KMS-11 (cell line): ENCODE measurements around the gene GRIK2.

Experiments used
- H2AFZ ChIP-seq: fragments of 200-600 bp; sonication (generic); 2 replicates; pipeline ENCODE4 v1.6.1; 2016; ENCODE audit warnings: antibody characterized with exemption, mixed run types, low read depth
- H3K27ac ChIP-seq: fragments of 200-600 bp; sonication (generic); 2 replicates; pipeline ENCODE4 v1.6.1; 2016; ENCODE audit warnings: mild to moderate bottlenecking, mixed run types
- H3K27me3 ChIP-seq: fragments of 200-600 bp; sonication (generic); 2 replicates; pipeline ENCODE4 v1.6.1; 2017; ENCODE audit warnings: mild to moderate bottlenecking, low read depth, mixed run types, moderate library complexity; ENCODE audit not compliant: insufficient read depth
- H3K36me3 ChIP-seq: fragments of 200-600 bp; sonication (generic); 2 replicates; pipeline ENCODE4 v1.6.1; 2017; ENCODE audit warnings: mild to moderate bottlenecking, mixed run types; ENCODE audit not compliant: insufficient read depth
- H3K4me1 ChIP-seq: fragments of 200-600 bp; sonication (generic); 2 replicates; pipeline ENCODE4 v1.6.1; 2016; ENCODE audit warnings: mild to moderate bottlenecking, low read depth, mixed run types; ENCODE audit not compliant: poor library complexity, severe bottlenecking
- H3K4me2 ChIP-seq: fragments of 200-600 bp; sonication (generic); 2 replicates; pipeline ENCODE4 v1.7.0; 2016; ENCODE audit warnings: mild to moderate bottlenecking, mixed run types
- H3K4me3 ChIP-seq: fragments of 200-600 bp; sonication (generic); IDR thresholded peaks from 2 replicates; pipeline ENCODE4 v1.6.1; 2017; ENCODE audit warnings: low read depth, low read length, mixed read lengths; ENCODE audit not compliant: insufficient read depth
- H3K79me2 ChIP-seq: fragments of 200-600 bp; sonication (generic); 2 replicates; pipeline ENCODE4 v1.6.1; 2016; ENCODE audit warnings: low read depth, mixed run types; ENCODE audit not compliant: insufficient read depth
- H3K9ac ChIP-seq: fragments of 200-600 bp; sonication (generic); 2 replicates; pipeline ENCODE4 v1.6.1; 2016; ENCODE audit warnings: mild to moderate bottlenecking, mixed run types
- H4K20me1 ChIP-seq: fragments of 200-600 bp; sonication (generic); 2 replicates; pipeline ENCODE4 v1.6.1; 2016; ENCODE audit warnings: mild to moderate bottlenecking, mixed run types; ENCODE audit not compliant: insufficient read depth
- TF ChIP-seq, protein P1 (sequence below): fragments of 200-600 bp; sonication (generic); conservative IDR thresholded peaks from 2 replicates; pipeline ENCODE4 v1.6.1; 2017; ENCODE audit warnings: low read depth, mild to moderate bottlenecking, antibody characterized with exemption, low read length, moderate library complexity, mixed read lengths

The GRIK2 gene

DNA sequence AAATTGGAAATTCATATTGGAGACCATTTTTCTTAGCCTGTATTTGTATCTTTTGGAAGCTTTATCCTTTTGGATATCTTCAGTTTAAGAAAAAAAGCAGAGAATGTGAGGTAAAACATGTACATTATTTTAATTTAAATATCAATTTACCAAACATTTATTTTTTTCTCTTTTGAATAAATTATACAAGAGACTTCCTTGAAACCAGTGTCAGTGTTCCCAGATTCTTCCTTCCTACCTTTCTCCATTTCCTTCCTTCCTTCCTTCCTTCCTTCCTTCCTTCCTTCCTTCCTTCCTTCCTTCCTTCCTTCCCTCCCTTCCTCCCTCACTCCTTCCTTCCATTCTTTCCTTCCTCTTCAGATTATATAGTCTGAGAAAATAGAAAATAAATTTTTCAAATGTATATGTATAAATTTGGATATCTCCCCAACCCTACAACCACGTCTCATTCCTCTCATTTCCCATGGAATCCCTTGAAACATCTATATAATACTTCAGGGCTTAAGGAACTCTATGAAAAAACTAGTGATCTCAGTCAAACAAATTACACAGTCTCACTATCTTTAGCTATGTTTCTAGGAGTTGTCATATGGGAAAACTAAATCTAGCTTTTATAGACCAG lies 528.4 kb downstream of the GRIK2 start:
- no peaks in the 10 kb centered on the region for H3K36me3 ChIP-seq
- no peaks in the 10 kb centered on the region for H3K27me3 ChIP-seq
- H3K27ac ChIP-seq, result no peak overlapping the region
- no peaks in the 10 kb centered on the region for H4K20me1 ChIP-seq
- H3K4me3 ChIP-seq, result no peak overlapping the region
- no peaks in the 10 kb centered on the region for H3K79me2 ChIP-seq
- no peak overlapping the region for H2AFZ ChIP-seq
- H3K4me1 ChIP-seq, result no peaks in the 10 kb centered on the region
- TF ChIP-seq, protein P1, sequence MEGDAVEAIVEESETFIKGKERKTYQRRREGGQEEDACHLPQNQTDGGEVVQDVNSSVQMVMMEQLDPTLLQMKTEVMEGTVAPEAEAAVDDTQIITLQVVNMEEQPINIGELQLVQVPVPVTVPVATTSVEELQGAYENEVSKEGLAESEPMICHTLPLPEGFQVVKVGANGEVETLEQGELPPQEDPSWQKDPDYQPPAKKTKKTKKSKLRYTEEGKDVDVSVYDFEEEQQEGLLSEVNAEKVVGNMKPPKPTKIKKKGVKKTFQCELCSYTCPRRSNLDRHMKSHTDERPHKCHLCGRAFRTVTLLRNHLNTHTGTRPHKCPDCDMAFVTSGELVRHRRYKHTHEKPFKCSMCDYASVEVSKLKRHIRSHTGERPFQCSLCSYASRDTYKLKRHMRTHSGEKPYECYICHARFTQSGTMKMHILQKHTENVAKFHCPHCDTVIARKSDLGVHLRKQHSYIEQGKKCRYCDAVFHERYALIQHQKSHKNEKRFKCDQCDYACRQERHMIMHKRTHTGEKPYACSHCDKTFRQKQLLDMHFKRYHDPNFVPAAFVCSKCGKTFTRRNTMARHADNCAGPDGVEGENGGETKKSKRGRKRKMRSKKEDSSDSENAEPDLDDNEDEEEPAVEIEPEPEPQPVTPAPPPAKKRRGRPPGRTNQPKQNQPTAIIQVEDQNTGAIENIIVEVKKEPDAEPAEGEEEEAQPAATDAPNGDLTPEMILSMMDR, result no peak
- no peak overlapping the region for H3K4me2 ChIP-seq
- no peak overlapping the region for H3K9ac ChIP-seq

DNA sequence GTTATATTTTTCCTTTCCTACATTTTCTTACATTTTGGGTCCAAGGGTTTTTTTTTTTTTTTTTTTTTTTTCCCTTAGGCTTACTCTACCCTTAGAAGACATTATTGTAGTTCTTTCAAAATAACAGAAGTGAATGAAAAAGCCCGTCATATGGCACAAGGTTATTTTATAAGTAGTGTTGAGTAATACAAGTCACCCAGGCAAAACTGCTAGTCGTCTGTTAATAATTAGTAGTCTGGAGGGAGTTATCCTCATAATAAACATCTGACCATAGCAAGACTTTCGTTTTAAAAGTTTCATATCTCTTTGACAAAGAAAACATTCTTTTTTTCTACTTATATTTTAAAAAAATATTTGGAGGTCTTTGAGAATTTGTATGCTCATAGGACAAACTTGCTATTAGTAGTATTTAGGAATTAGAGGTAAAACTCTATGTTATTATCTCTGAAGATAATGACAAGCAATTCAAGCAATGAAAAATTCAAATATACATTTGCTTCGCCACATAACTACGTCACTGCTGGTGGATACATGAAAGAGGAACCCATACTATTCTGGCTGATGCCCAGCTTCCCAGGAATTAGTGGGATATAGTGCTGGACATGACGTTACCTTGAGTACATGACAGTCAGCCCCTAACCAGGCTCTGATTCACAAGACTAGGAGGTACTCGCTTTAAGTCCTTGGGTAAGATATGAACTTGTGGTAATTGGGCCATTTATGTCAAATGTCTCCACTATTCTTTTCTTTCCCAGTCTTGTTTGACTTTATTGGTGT lies 532.8 kb downstream of the GRIK2 start:
- H3K36me3 ChIP-seq, result no peaks in the 10 kb centered on the region
- no peaks in the 10 kb centered on the region for H3K79me2 ChIP-seq
- no peak overlapping the region for H3K4me2 ChIP-seq
- H4K20me1 ChIP-seq, result no peaks in the 10 kb centered on the region
- H3K9ac ChIP-seq, result no peak overlapping the region
- no peaks in the 10 kb centered on the region for H3K27me3 ChIP-seq
- no peak overlapping the region for H2AFZ ChIP-seq
- no peak overlapping the region for H3K27ac ChIP-seq
- no peaks in the 10 kb centered on the region for H3K4me1 ChIP-seq
- TF ChIP-seq, protein P1, result no peak
- H3K4me3 ChIP-seq, result no peak overlapping the region

DNA sequence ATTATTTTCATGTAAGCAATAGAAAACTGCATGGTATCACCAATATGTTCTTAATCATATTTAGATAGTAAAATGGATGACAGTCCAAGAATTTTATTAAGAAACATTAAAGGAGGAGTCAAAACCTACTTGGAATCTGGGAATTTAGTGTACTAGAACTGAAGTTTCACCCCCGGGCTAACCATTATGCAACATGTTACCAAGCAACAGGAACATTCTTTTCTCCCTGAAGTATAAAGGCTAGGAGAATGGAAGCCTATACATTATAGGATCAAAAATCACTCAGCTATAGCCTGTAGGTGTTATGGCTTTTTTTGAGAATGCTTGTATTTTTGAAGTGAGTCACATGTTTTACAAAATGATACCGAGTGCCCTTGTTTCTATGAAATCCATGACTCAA lies 538.3 kb downstream of the GRIK2 start:
- Histone ChIP-seq H3K9ac (no peak overlapping the region), H3K27ac (no peak overlapping the region), H2AFZ (no peak overlapping the region), H3K27me3 (no peaks in the 10 kb centered on the region), H3K4me3 (no peak overlapping the region), H3K4me1 (no peaks in the 10 kb centered on the region), H3K4me2 (no peak overlapping the region), H4K20me1 (no peaks in the 10 kb centered on the region), H3K79me2 (no peaks in the 10 kb centered on the region), H3K36me3 (no peaks in the 10 kb centered on the region)
- TF ChIP-seq, protein P1, result no peak

DNA sequence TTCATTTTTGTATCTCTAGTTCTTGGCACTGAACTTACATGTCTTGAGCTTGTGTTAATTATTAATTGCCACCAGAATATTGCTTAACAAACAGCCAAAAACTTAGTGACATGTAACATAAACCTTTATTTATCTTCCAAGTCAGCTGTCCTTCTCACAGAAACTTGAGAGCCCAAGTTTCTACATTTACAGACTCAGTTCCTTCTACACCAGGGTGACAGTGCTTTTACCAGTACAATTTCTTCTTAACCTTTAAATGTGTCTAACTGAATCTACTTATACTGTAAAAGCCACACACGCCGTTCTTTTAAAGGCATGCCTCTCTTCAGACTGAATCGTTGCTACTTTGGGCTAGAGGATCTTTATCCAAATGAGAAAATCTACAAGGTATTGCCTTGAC lies 539.2 kb downstream of the GRIK2 start:
- TF ChIP-seq, protein P1, result no peak
- H4K20me1 ChIP-seq, result no peaks in the 10 kb centered on the region
- H3K79me2 ChIP-seq, result no peaks in the 10 kb centered on the region
- H3K4me1 ChIP-seq, result no peaks in the 10 kb centered on the region
- H3K4me2 ChIP-seq, result no peak overlapping the region
- H3K27ac ChIP-seq, result no peak overlapping the region
- H3K27me3 ChIP-seq, result no peaks in the 10 kb centered on the region
- no peaks in the 10 kb centered on the region for H3K36me3 ChIP-seq
- H3K9ac ChIP-seq, result no peak overlapping the region
- H3K4me3 ChIP-seq, result no peak overlapping the region
- no peak overlapping the region for H2AFZ ChIP-seq
